Suprapubic skin (tissue), 3 donors: Measurements from ENCODE around the gene CYREN.

Experiments
- POLR2A ChIP-seq, 2 donors: fragments of 450-650 bp; IDR thresholded peaks; one replicate each; pipeline ENCODE4 v1.6.1; 2017; ENCODE audit warnings: antibody characterized with exemption in 2 of 2, mild to moderate bottlenecking in 2 of 2, moderate library complexity in 2 of 2
- TF ChIP-seq, protein P1 (sequence below), 2 donors: fragments of 200-600 bp in 1 of 2; fragments of 450-650 bp in 1 of 2; sonication (generic) in 1 of 2; IDR thresholded peaks; one replicate each; pipeline ENCODE4 v1.5.1; 2016 to 2019; ENCODE audit warnings: antibody characterized with exemption in 2 of 2, mild to moderate bottlenecking in 1 of 2, moderate library complexity in 1 of 2

GRCh38 chr7:135150072-135150782, 20.3 kb downstream of the CYREN start:
- TF ChIP-seq, protein P1, sequence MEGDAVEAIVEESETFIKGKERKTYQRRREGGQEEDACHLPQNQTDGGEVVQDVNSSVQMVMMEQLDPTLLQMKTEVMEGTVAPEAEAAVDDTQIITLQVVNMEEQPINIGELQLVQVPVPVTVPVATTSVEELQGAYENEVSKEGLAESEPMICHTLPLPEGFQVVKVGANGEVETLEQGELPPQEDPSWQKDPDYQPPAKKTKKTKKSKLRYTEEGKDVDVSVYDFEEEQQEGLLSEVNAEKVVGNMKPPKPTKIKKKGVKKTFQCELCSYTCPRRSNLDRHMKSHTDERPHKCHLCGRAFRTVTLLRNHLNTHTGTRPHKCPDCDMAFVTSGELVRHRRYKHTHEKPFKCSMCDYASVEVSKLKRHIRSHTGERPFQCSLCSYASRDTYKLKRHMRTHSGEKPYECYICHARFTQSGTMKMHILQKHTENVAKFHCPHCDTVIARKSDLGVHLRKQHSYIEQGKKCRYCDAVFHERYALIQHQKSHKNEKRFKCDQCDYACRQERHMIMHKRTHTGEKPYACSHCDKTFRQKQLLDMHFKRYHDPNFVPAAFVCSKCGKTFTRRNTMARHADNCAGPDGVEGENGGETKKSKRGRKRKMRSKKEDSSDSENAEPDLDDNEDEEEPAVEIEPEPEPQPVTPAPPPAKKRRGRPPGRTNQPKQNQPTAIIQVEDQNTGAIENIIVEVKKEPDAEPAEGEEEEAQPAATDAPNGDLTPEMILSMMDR (IDR thresholded peaks at IDR 0.05): no peak
- no peak for TF ChIP-seq POLR2A (IDR thresholded peaks at IDR 0.05)
